HPDE6-E6E7 (cell line): ENCODE measurements around the gene TREX2.

Experiments
- DNase-seq: peaks from one replicate; pipeline ENCODE4 v3.0.0; 2011; ENCODE audit warnings: missing footprints; ENCODE audit errors: extremely low spot score

Gene TREX2

GRCh38 chrX:153475751-153476281 lies 30.0 kb upstream of the TREX2 start:
- no peak for DNase-seq

- no peak for DNase-seq
Measured at GRCh38 chrX:153475271-153475670, 29.4 kb upstream of the TREX2 start.

- no peak for DNase-seq
Measured at GRCh38 chrX:153474718-153475117, 28.9 kb upstream of the TREX2 start.

GRCh38 chrX:153474266-153474665 lies 28.4 kb upstream of the TREX2 start:
- no peak for DNase-seq

- DNase-seq: no peak
Measured at GRCh38 chrX:153473126-153473525, 27.3 kb upstream of the TREX2 start.

GRCh38 chrX:153471663-153472280 lies 25.9 kb upstream of the TREX2 start:
- DNase-seq: no peak

- DNase-seq: peak; percentile 91
Measured at GRCh38 chrX:153470411-153471363, 24.8 kb upstream of the TREX2 start, which contains the start of gene HAUS7. Gene HAUS7, minus strand, starts transcription at chrX:153470576. Its CDS starts 19 bp downstream, at chrX:153470557.

GRCh38 chrX:153469811-153470410 lies 24.1 kb upstream of the TREX2 start:
- DNase-seq: no peak

- DNase-seq: no peak
Measured at GRCh38 chrX:153468008-153468580, 22.2 kb upstream of the TREX2 start.

GRCh38 chrX:153465691-153466380 lies 20.0 kb upstream of the TREX2 start:
- DNase-seq: no peak

GRCh38 chrX:153464116-153464515 lies 18.3 kb upstream of the TREX2 start:
- DNase-seq: no peak

GRCh38 chrX:153463556-153463955 lies 17.7 kb upstream of the TREX2 start:
- no peak for DNase-seq

GRCh38 chrX:153463031-153463430 lies 17.2 kb upstream of the TREX2 start:
- no peak for DNase-seq

- no peak for DNase-seq
Measured at GRCh38 chrX:153462291-153462690, 16.4 kb upstream of the TREX2 start.

GRCh38 chrX:153460826-153461225 lies 15.0 kb upstream of the TREX2 start:
- DNase-seq: no peak

GRCh38 chrX:153459986-153460385 lies 14.1 kb upstream of the TREX2 start:
- DNase-seq: no peak

GRCh38 chrX:153458476-153458875 lies 12.6 kb upstream of the TREX2 start:
- no peak for DNase-seq

- no peak for DNase-seq
Measured at GRCh38 chrX:153457827-153458466, 12.1 kb upstream of the TREX2 start.

- no peak for DNase-seq
Measured at GRCh38 chrX:153457136-153457825, 11.4 kb upstream of the TREX2 start.

GRCh38 chrX:153456704-153457103 lies 10.8 kb upstream of the TREX2 start:
- DNase-seq: no peak
